HS-5 (cell line): ENCODE data around the gene GSG1L.

Experiments
- DNase-seq: peaks from one replicate; pipeline ENCODE4 v3.0.0-alpha.2; 2012; ENCODE audit warnings: low read depth

GSG1L gene

GRCh38 chr16:27774779-27775178, 288.7 kb downstream of the GSG1L start:
- no peak for DNase-seq

GRCh38 chr16:27773344-27773743, 290.2 kb downstream of the GSG1L start:
- no peak for DNase-seq

- DNase-seq, result no peak
These were observed 291.3 kb downstream of the GSG1L start for GRCh38 chr16:27772093-27772825.

GRCh38 chr16:27771201-27771910, 292.2 kb downstream of the GSG1L start:
- DNase-seq, result no peak

- DNase-seq, result no peak
These were observed 293.0 kb downstream of the GSG1L start for GRCh38 chr16:27770271-27771196.

GRCh38 chr16:27769561-27770255, 293.8 kb downstream of the GSG1L start:
- no peak for DNase-seq

- no peak for DNase-seq
These were observed 294.8 kb downstream of the GSG1L start for GRCh38 chr16:27768651-27769272.

GRCh38 chr16:27767971-27768591, 295.4 kb downstream of the GSG1L start:
- DNase-seq, result no peak

GRCh38 chr16:27767081-27767480, 296.4 kb downstream of the GSG1L start:
- DNase-seq, result no peak

- DNase-seq, result no peak
These were observed 297.1 kb downstream of the GSG1L start for GRCh38 chr16:27766236-27766925.

- no peak for DNase-seq
These were observed 298.4 kb downstream of the GSG1L start for GRCh38 chr16:27764869-27765675.

- no peak for DNase-seq
These were observed 299.1 kb downstream of the GSG1L start for GRCh38 chr16:27764427-27764826.

- DNase-seq, result no peak
These were observed 301.1 kb downstream of the GSG1L start for GRCh38 chr16:27762441-27762840.

GRCh38 chr16:27761816-27762215, 301.7 kb downstream of the GSG1L start:
- no peak for DNase-seq

- DNase-seq, result no peak
These were observed 302.7 kb downstream of the GSG1L start for GRCh38 chr16:27760789-27761176.

GRCh38 chr16:27759967-27760788, 303.3 kb downstream of the GSG1L start:
- no peak for DNase-seq

GRCh38 chr16:27759301-27759871, 304.1 kb downstream of the GSG1L start:
- DNase-seq, result no peak

- no peak for DNase-seq
These were observed 305.0 kb downstream of the GSG1L start for GRCh38 chr16:27758544-27758943.
